DND-41 (cell line): ENCODE data around the gene TPM1.

Source experiments
- ATAC-seq: fragments of 200-7000 bp; cut with Tn5 transposase; 3 replicates; pipeline ENCODE4 v1.9.1; 2021; ENCODE audit warnings: low read depth; ENCODE audit not compliant: insufficient read depth
- DNase-seq: peaks from one replicate; pipeline ENCODE4 v3.0.0-alpha.2; 2020
- H2AFZ ChIP-seq: 2 replicates; pipeline ENCODE4 v1.6.0; 2012; ENCODE audit warnings: low read depth, low read length
- H3K27ac ChIP-seq: 2 replicates; pipeline ENCODE4 v1.5.1; 2012; ENCODE audit warnings: low read length, inconsistent platforms
- H3K27me3 ChIP-seq: fragments of 200-600 bp; sonication (generic); 2 replicates; pipeline ENCODE4 v1.6.0; 2012; ENCODE audit warnings: low read length, mild to moderate bottlenecking, inconsistent platforms; ENCODE audit not compliant: insufficient read depth, poor library complexity
- H3K36me3 ChIP-seq: 2 replicates; pipeline ENCODE4 v1.5.1; 2012; ENCODE audit warnings: low read length, inconsistent platforms; ENCODE audit not compliant: insufficient read depth
- H3K4me1 ChIP-seq: 2 replicates; pipeline ENCODE4 v1.5.1; 2012; ENCODE audit warnings: mild to moderate bottlenecking, low read length; ENCODE audit not compliant: insufficient read depth
- H3K4me2 ChIP-seq: 2 replicates; pipeline ENCODE4 v1.6.0; 2012; ENCODE audit warnings: mild to moderate bottlenecking, moderate library complexity, low read length, inconsistent platforms; ENCODE audit not compliant: insufficient read depth
- H3K4me3 ChIP-seq, 2 experiments: fragments of 200-600 bp in 1 of 2; shearing (Covaris generic) in 1 of 2; 2 replicates each; pipeline ENCODE4 v1.5.1; 2012 to 2016; ENCODE audit warnings: inconsistent platforms in 2 of 2, low read length in 2 of 2, mild to moderate bottlenecking in 2 of 2, low read depth in 1 of 2, moderate library complexity in 1 of 2
- H3K79me2 ChIP-seq: 2 replicates; pipeline ENCODE4 v1.6.0; 2012; ENCODE audit warnings: low read length, inconsistent platforms; ENCODE audit not compliant: insufficient read depth
- H3K9ac ChIP-seq: 2 replicates; pipeline ENCODE4 v1.6.0; 2012; ENCODE audit warnings: low read depth, mild to moderate bottlenecking, inconsistent platforms, low read length, moderate library complexity
- H3K9me3 ChIP-seq: 2 replicates; pipeline ENCODE4 v1.5.1; 2012; ENCODE audit warnings: low read length, moderate library complexity, mild to moderate bottlenecking, inconsistent platforms; ENCODE audit not compliant: insufficient read depth, severe bottlenecking
- H4K20me1 ChIP-seq: 2 replicates; pipeline ENCODE4 v1.6.0; 2012; ENCODE audit warnings: low read length; ENCODE audit not compliant: insufficient read depth
- EZH2 ChIP-seq: IDR thresholded peaks from 3 replicates; pipeline ENCODE4 v1.6.1; 2012; ENCODE audit warnings: borderline replicate concordance, low read depth, mild to moderate bottlenecking, moderate library complexity, low read length, inconsistent platforms; ENCODE audit not compliant: severe bottlenecking
- TF ChIP-seq, protein P1 (sequence below): IDR thresholded peaks from 2 replicates; pipeline ENCODE4 v1.5.1; 2012; ENCODE audit warnings: borderline replicate concordance, low read length, moderate library complexity, mild to moderate bottlenecking; ENCODE audit not compliant: poor library complexity, severe bottlenecking; ENCODE audit errors: extremely low read depth

TPM1 gene

DNA sequence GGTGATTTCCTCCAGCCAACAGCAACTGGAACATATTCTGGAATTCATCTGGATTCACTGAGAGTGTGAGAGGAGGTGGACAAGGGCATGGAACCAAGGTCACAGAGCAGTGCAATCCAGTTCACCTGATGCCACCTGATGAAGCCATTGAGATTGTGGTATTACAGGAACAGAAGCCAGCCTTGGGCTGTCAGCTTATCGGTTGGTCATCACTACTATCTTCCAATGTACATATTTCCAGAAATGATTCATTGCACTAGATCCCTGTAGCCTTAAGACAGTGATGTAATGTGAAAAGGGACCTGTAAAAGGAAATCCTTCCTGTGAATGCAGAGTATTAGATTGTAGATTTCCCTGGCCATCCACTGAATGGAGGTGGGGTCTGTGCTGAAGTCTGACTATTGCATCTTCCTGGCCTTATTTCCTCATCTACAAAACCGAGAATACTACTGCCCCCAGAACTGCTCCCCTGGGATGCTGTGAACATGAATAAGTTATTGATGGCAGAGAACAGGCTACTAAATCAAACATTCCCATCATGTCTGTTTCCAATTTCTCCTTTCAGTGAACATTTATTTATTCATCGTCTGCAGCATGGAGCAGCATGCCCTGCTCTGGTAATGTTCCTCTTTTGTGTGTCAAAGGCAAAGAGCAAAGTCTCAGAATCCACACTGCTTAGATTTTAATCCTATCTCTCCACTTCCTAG lies 47.4 kb upstream of the TPM1 start:
- Histone ChIP-seq H4K20me1 (no peaks in the 10 kb centered on the region), H3K27me3 (no peaks in the 10 kb centered on the region), H3K4me2 (no peak overlapping the region), H3K9me3 (no peaks in the 10 kb centered on the region), H3K36me3 (no peaks in the 10 kb centered on the region), H3K27ac (no peak overlapping the region), H3K9ac (no peak overlapping the region), H3K79me2 (no peaks in the 10 kb centered on the region), H3K4me1 (no peaks in the 10 kb centered on the region), H2AFZ (no peak overlapping the region), H3K4me3 (no peak overlapping the region)
- ATAC-seq (no peak), DNase-seq (no peak)
- TF ChIP-seq EZH2, result no peak
- TF ChIP-seq, protein P1, sequence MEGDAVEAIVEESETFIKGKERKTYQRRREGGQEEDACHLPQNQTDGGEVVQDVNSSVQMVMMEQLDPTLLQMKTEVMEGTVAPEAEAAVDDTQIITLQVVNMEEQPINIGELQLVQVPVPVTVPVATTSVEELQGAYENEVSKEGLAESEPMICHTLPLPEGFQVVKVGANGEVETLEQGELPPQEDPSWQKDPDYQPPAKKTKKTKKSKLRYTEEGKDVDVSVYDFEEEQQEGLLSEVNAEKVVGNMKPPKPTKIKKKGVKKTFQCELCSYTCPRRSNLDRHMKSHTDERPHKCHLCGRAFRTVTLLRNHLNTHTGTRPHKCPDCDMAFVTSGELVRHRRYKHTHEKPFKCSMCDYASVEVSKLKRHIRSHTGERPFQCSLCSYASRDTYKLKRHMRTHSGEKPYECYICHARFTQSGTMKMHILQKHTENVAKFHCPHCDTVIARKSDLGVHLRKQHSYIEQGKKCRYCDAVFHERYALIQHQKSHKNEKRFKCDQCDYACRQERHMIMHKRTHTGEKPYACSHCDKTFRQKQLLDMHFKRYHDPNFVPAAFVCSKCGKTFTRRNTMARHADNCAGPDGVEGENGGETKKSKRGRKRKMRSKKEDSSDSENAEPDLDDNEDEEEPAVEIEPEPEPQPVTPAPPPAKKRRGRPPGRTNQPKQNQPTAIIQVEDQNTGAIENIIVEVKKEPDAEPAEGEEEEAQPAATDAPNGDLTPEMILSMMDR, result no peak

DNA sequence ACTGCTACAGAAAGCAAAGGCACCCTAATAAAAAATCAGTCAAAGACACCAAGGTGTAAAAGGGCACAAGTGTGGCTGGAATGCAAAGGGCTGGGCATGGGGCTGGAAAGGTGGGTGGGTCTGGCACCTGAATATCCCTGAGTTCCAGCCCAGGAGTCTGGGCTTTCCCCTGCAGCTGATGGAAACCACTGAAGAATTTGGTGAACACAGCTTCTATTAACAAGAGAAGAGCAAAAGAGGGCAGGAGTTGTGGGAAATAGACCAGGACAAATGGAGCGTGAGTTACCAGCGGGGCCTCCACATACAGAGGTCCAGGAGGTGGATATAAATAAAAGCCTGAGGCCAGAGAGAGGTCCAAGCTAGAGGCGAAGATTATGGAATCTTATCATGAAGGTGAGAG lies 45.1 kb upstream of the TPM1 start:
- no peak overlapping the region for H2AFZ ChIP-seq
- no peak for ATAC-seq
- TF ChIP-seq, protein P1, result no peak
- TF ChIP-seq EZH2, result no peak

DNA sequence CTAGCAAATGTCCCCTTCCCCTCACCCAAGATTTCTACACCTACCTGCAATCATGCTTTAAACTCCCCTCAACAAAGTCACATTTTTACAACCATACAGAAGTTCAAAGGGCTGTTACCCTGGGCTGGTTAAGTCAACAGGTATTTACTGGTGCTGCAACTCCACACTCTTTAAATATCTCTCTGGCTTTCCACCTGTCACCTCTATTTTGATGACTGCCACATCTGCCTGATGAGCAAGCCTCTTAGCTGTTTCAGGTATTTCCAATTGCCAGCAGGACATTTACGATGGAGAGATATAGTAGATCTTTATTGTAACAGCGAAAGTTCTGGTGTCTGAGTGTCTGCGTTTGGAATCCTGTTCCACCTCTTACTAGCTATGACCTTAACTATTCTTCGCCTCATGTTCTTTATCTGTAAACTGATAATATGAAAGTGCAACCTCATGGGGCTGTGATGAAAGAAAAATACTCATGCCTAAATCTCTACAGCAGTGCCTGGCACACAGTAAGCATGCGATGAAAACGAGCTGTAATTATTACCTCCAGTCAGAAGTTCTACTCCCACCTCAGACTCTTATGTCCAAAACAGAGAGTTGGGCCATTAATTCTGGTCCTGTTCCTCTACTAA lies 44.2 kb upstream of the TPM1 start:
- no peak overlapping the region for H3K27ac ChIP-seq
- no peaks in the 10 kb centered on the region for H3K36me3 ChIP-seq
- H3K9ac ChIP-seq, result no peak overlapping the region
- no peak for ATAC-seq
- no peak overlapping the region for H3K4me2 ChIP-seq
- no peaks in the 10 kb centered on the region for H4K20me1 ChIP-seq
- no peaks in the 10 kb centered on the region for H3K4me1 ChIP-seq
- no peak for DNase-seq
- H3K4me3 ChIP-seq, result no peak overlapping the region
- TF ChIP-seq, protein P1, result no peak
- TF ChIP-seq EZH2, result no peak
- H3K9me3 ChIP-seq, result no peaks in the 10 kb centered on the region
- no peaks in the 10 kb centered on the region for H3K27me3 ChIP-seq
- no peak overlapping the region for H2AFZ ChIP-seq
- H3K79me2 ChIP-seq, result no peaks in the 10 kb centered on the region

More for the DNA sequence above, 45.1 kb upstream of the TPM1 start:
- Histone ChIP-seq H3K4me1 (no peaks in the 10 kb centered on the region), H3K27me3 (no peaks in the 10 kb centered on the region), H3K79me2 (no peaks in the 10 kb centered on the region), H3K27ac (no peak overlapping the region), H3K4me3 (no peak overlapping the region), H3K9ac (no peak overlapping the region), H3K4me2 (no peak overlapping the region), H3K36me3 (no peaks in the 10 kb centered on the region), H4K20me1 (no peaks in the 10 kb centered on the region), H3K9me3 (no peaks in the 10 kb centered on the region)
- DNase-seq, result no peak
